CD8-positive, alpha-beta memory T cell (primary cell): ENCODE measurements around the gene SLC25A29. TPM values are rescaled to one million over a fixed set of nuclear protein-coding genes. Genes with fewer than 3 reads are reported as not detected.
A peak's percentile ranks its signal among the peaks of the same experiment; 100 is the strongest.

Source experiments
- CTCF ChIA-PET: fragments of 350-600 bp; sonication (Branson Sonifier 250); formaldehyde crosslinking; loops from one replicate; lab custom pipeline; 2021; ENCODE audit warnings: antibody characterized with exemption; lab: Charles Lee
- POLR2A ChIA-PET: fragments of 350-600 bp; sonication (Branson Sonifier 250); formaldehyde crosslinking; loops from one replicate; lab custom pipeline; 2021; ENCODE audit warnings: antibody characterized with exemption; lab: Charles Lee
- DNase-seq, 5 donors: peaks; one replicate each; pipeline versions ENCODE4 v3.0.0 to v3.0.0-alpha.2; 2020 to 2022; ENCODE audit warnings: mixed read lengths in 1 of 5
- H3K27ac ChIP-seq: one replicate; pipeline ENCODE4 v1.7.0; 2013; ENCODE audit warnings: low read depth, mild to moderate bottlenecking, low read length, moderate library complexity
- H3K27me3 ChIP-seq: 2 replicates; pipeline ENCODE4 v1.7.0; 2013; ENCODE audit warnings: low read length, mild to moderate bottlenecking; ENCODE audit not compliant: insufficient read depth, poor library complexity, severe bottlenecking
- H3K36me3 ChIP-seq: 2 replicates; pipeline ENCODE4 v1.7.0; 2013; ENCODE audit warnings: mild to moderate bottlenecking, low read length, moderate library complexity; ENCODE audit not compliant: insufficient read depth
- H3K4me1 ChIP-seq: 2 replicates; pipeline ENCODE4 v1.7.0; 2013; ENCODE audit warnings: mild to moderate bottlenecking, low read length, moderate library complexity; ENCODE audit not compliant: insufficient read depth
- H3K4me3 ChIP-seq: 2 replicates; pipeline ENCODE4 v1.7.0; 2013; ENCODE audit warnings: mild to moderate bottlenecking, low read length
- H3K9me3 ChIP-seq: 2 replicates; pipeline ENCODE4 v1.7.0; 2013; ENCODE audit warnings: mild to moderate bottlenecking, low read length
- H3K27ac Mint-ChIP-seq, 8 donors: one replicate each; pipeline ENCODE4 v1.8.0; 2020 to 2021; ENCODE audit warnings: mixed read lengths in 8 of 8, mild to moderate bottlenecking in 6 of 8, inconsistent platforms in 3 of 8, moderate library complexity in 3 of 8
- H3K27me3 Mint-ChIP-seq, 2 donors: one replicate each; pipeline ENCODE4 v1.8.0; 2020 to 2021; ENCODE audit warnings: mixed read lengths in 2 of 2, mild to moderate bottlenecking in 1 of 2, moderate library complexity in 1 of 2
- H3K36me3 Mint-ChIP-seq, 3 donors: one replicate each; pipeline ENCODE4 v1.8.0; 2020 to 2021; ENCODE audit warnings: mixed read lengths in 3 of 3, inconsistent platforms in 1 of 3, mild to moderate bottlenecking in 1 of 3
- H3K4me1 Mint-ChIP-seq, 3 donors: one replicate each; pipeline ENCODE4 v1.8.0; 2020 to 2021; ENCODE audit warnings: mixed read lengths in 3 of 3, inconsistent platforms in 1 of 3, mild to moderate bottlenecking in 1 of 3
- H3K4me3 Mint-ChIP-seq, 7 donors: one replicate each; pipeline ENCODE4 v1.8.0; 2020 to 2021; ENCODE audit warnings: mixed read lengths in 7 of 7, mild to moderate bottlenecking in 6 of 7, moderate library complexity in 4 of 7, inconsistent platforms in 2 of 7
- H3K9me3 Mint-ChIP-seq, 5 donors: one replicate each; pipeline ENCODE4 v1.8.0; 2020 to 2022; ENCODE audit warnings: mixed read lengths in 5 of 5, mild to moderate bottlenecking in 3 of 5, moderate library complexity in 2 of 5, inconsistent platforms in 1 of 5
- polyA plus RNA-seq: library from polyadenylated mRNA; unstranded; fragments of 300-500 nt; fragmentation: Illumina TruSeq; gene quantifications from one replicate; pipeline ENCODE4 v1.2.3, GENCODE V29; 2021
- total RNA-seq, 2 experiments: library from RNA; stranded (reverse); gene quantifications; one replicate each; pipeline ENCODE4 v1.2.3, GENCODE V29; 2021

Gene SLC25A29
- total and polyA plus RNA-seq, 3 experiments from 2014 or later = 7.0 to 10.5 (median 10.4) TPM

DNA sequence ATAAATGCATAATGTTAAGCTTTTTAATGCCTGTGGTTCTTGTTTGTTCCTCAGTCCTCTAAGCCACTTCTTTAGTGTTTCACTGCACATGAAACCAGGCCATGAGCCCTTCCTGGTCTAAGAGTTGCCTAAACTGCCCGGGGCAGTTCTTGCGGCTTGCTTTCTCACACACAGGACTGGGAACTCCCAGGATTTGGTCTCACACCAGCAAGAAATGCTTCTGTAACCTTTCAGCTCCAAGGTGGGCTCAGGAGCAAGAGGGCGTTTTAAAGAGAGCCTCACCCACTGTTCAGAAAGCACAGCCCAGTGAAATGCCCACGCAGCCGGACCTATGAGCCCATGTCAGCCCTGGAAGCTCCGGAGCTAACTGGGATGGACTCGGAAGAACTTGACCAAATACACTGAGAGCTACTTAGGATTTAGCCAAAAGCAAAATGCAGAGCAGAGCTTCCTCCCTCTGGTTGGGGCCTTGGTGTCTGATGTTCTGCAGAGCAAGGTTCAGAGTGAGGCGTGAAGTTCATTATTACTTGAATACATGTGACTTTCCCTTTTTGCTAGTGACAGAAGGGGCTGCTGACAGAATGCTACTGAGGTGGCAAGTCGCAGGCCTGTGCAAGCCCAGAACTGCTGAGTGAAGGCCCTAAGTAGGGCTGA is 23.4 kb downstream of the SLC25A29 start:
- H3K4me1 Mint-ChIP-seq = peaks cover 29 to 53% (median 35%) of the 10 kb centered on the region in 3 donors
- Histone ChIP-seq H3K4me1 (peaks cover 11% of the 10 kb centered on the region), H3K9me3 (no peaks in the 10 kb centered on the region), H3K4me3 (no peak overlapping the region), H3K36me3 (no peaks in the 10 kb centered on the region), H3K27me3 (no peaks in the 10 kb centered on the region), H3K27ac (no peak overlapping the region)
- H3K4me3 Mint-ChIP-seq = peak overlapping the region in 2 of 7 donors; percentile 52 to 61
- ChIA-PET CTCF (interaction anchor here (1.0 to 4.2 kb wide), 7 partner anchors 9 to 62 kb away, joined by 3 to 23 read pairs (median 4); no protein-coding TSS in a partner anchor), POLR2A (no interaction called here)
- peaks cover 0 to 26% (median 2%) of the 10 kb centered on the region in 3 donors for H3K36me3 Mint-ChIP-seq
- no peaks in the 10 kb centered on the region for H3K27me3 Mint-ChIP-seq
- H3K9me3 Mint-ChIP-seq = no peaks in the 10 kb centered on the region
- H3K27ac Mint-ChIP-seq = peak overlapping the region in 5 of 8 donors; percentile 34 to 82 (median 56)
- no peak for DNase-seq

DNA sequence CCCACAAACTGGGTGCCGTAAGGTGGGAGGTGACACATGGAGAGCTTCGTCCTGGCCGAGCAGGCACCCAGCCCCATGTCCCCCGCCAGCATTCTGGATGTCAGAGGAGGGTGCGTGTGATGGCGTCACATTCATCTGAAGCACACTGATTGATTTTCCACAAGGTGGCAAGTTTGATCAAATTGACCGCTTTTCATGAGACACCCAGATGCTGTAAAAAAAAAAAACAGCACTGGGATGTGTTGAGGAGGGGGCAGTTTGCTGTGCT is 24.2 kb downstream of the SLC25A29 start:
- no peaks in the 10 kb centered on the region for H3K9me3 Mint-ChIP-seq
- H3K27me3 Mint-ChIP-seq = no peaks in the 10 kb centered on the region
- Histone ChIP-seq H3K27ac (no peak overlapping the region), H3K4me3 (no peak overlapping the region), H3K9me3 (no peaks in the 10 kb centered on the region), H3K27me3 (no peaks in the 10 kb centered on the region), H3K36me3 (peaks cover 5% of the 10 kb centered on the region), H3K4me1 (peaks cover 11% of the 10 kb centered on the region)
- CTCF ChIA-PET = interaction anchor here (1.8 kb wide), 1 partner anchor 10 kb away, joined by 5 read pairs; no protein-coding TSS in a partner anchor
- H3K36me3 Mint-ChIP-seq = peaks cover 0 to 33% (median 2%) of the 10 kb centered on the region in 3 donors
- POLR2A ChIA-PET = no interaction called here
- DNase-seq = no peak
- H3K27ac Mint-ChIP-seq = peak overlapping the region in 3 of 8 donors; percentile 7 to 90 (median 72)
- peaks cover 32 to 60% (median 44%) of the 10 kb centered on the region in 3 donors for H3K4me1 Mint-ChIP-seq
- H3K4me3 Mint-ChIP-seq = no peak overlapping the region

DNA sequence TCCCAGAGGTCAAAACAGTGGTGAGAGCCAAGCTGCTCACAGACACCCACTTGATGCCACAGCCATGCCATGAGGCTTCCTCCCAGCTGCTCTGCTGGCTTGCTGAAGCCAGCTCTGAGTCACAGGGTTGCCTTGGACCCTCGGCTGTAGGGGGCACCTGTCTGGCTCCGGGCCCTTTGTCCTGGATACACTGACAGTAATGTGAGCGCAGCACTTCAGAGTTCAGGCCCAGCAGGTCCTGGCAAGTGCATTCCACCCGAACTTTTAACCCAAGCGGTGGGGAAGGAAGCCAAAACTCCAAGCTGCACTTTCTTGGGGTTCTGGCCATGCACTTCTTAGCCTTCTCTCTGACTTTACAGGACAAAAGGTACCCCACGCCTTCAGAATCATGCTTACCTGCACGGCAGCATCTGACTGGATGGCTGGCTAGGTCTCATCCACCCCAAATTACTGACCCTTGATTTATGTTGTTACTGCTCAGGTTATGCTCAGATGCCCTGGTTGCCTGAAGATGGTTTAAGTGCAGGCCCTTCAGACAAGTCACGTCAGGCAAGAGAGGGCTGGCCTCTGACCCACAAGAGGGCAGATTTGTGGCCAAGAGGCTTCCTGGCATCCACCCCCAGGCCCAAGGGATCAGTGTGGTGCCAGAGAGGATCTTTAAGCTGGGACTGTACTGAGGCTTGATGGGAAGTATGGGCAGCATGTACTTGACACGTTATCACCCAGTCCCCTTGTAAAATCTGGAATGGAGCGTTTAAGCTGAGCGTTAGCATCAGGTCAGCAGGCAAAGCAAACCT is 24.8 kb downstream of the SLC25A29 start:
- POLR2A ChIA-PET = no interaction called here
- H3K4me1 Mint-ChIP-seq = peaks cover 32 to 66% (median 44%) of the 10 kb centered on the region in 3 donors
- peaks cover 0 to 38% (median 4%) of the 10 kb centered on the region in 3 donors for H3K36me3 Mint-ChIP-seq
- Histone ChIP-seq H3K4me3 (no peak overlapping the region), H3K27ac (no peak overlapping the region), H3K9me3 (no peaks in the 10 kb centered on the region), H3K27me3 (no peaks in the 10 kb centered on the region), H3K4me1 (peaks cover 11% of the 10 kb centered on the region), H3K36me3 (peaks cover 9% of the 10 kb centered on the region)
- H3K27ac Mint-ChIP-seq = peak overlapping the region in 4 of 8 donors; percentile 3 to 90 (median 78)
- H3K27me3 Mint-ChIP-seq = no peaks in the 10 kb centered on the region
- no peak overlapping the region for H3K4me3 Mint-ChIP-seq
- CTCF ChIA-PET = interaction anchor here (1.1 kb wide), 1 partner anchor 33 kb away, joined by 4 read pairs; no protein-coding TSS in a partner anchor
- no peak for DNase-seq
- no peaks in the 10 kb centered on the region for H3K9me3 Mint-ChIP-seq

DNA sequence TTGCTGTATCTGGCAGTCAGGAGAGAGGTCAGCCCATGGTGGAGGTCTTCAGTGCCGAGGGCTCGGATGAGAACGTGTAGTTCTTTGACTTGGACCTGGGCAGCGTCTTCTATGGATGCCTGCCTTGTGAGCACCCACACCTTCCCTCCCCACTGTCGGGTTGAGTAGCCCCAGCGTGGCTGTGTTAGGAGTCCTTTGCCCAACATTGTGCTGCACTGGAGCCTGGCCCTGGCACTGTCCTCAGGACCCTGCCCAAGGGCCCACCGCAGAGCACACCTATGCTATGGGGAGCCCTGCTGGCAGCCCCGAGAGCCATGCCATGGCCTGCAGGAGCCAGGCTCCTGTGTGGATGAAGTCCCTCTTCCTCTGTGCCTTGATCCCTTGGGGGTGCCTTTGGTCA is 26.7 kb downstream of the SLC25A29 start:
- no peaks in the 10 kb centered on the region for H3K27me3 Mint-ChIP-seq
- no peak for DNase-seq
- CTCF ChIA-PET = interaction anchor here (1.1 to 1.2 kb wide), 2 partner anchors 11 to 39 kb away, joined by 3 read pairs; no protein-coding TSS in a partner anchor
- Histone ChIP-seq H3K9me3 (no peaks in the 10 kb centered on the region), H3K4me3 (no peak overlapping the region), H3K4me1 (peaks cover 7% of the 10 kb centered on the region), H3K27me3 (no peaks in the 10 kb centered on the region), H3K27ac (no peak overlapping the region), H3K36me3 (peaks cover 14% of the 10 kb centered on the region)
- no peaks in the 10 kb centered on the region for H3K9me3 Mint-ChIP-seq
- H3K4me3 Mint-ChIP-seq = no peak overlapping the region
- H3K4me1 Mint-ChIP-seq = peaks cover 41 to 79% (median 56%) of the 10 kb centered on the region in 3 donors
- peaks cover 0 to 54% (median 4%) of the 10 kb centered on the region in 3 donors for H3K36me3 Mint-ChIP-seq
- H3K27ac Mint-ChIP-seq = peak overlapping the region in 5 of 8 donors; percentile 10 to 62 (median 51)
- POLR2A ChIA-PET = no interaction called here

DNA sequence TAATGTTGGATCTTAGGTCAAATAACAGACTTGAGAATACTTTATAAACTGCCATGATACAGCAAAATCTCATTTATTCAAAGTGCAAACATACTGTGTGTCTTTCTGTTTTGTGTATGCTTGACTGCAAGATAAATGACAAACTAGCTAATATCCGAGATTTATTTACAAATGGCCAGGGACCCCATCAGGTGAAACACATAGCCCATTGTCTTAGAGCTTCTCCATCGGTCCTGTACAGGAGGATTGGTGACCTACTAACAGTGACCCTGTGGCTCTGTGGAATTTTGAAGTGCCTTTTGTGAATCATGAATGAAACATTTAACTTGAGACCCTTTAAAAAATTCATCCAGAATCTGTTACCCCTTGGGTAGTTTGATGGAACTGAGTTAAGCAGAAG is 27.1 kb downstream of the SLC25A29 start:
- H3K4me1 ChIP-seq = peaks cover 9% of the 10 kb centered on the region
- no peaks in the 10 kb centered on the region for H3K9me3 Mint-ChIP-seq
- peaks cover 14% of the 10 kb centered on the region for H3K36me3 ChIP-seq
- peaks cover 0 to 56% (median 4%) of the 10 kb centered on the region in 3 donors for H3K36me3 Mint-ChIP-seq
- ChIA-PET POLR2A (no interaction called here), CTCF (interaction anchor here (1.1 to 1.6 kb wide), 5 partner anchors 10 to 42 kb away, joined by 3 read pairs; no protein-coding TSS in a partner anchor)
- DNase-seq = no peak
- H3K27me3 ChIP-seq = no peaks in the 10 kb centered on the region
- H3K27ac ChIP-seq = no peak overlapping the region
- peak overlapping the region in 6 of 8 donors; percentile 29 to 76 (median 45) for H3K27ac Mint-ChIP-seq
- no peaks in the 10 kb centered on the region for H3K9me3 ChIP-seq
- H3K4me3 Mint-ChIP-seq = peak overlapping the region in 1 of 7 donors; percentile 27
- no peak overlapping the region for H3K4me3 ChIP-seq
- peaks cover 43 to 79% (median 57%) of the 10 kb centered on the region in 3 donors for H3K4me1 Mint-ChIP-seq
- H3K27me3 Mint-ChIP-seq = no peaks in the 10 kb centered on the region

DNA sequence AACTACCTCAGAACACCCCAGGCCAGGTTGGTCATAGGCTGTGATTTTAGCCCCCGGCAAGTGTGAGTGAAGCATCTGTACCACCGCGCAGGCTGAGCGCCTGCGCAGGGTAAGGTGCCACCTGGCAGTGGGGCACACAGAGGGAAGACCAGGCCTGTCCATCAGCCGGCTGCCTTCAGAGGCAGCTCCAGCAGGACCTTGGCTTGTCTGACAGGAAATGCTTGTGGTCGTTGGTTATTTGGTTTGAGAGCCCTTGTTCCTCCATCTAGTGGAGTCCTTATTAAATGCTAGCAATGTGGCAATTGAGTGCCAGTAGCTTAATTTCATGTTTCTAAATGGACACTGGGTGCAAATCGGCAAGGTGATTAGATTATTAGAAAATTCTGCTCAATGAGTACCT is 27.5 kb downstream of the SLC25A29 start:
- Histone ChIP-seq H3K27me3 (no peaks in the 10 kb centered on the region), H3K4me1 (peaks cover 14% of the 10 kb centered on the region), H3K36me3 (peaks cover 14% of the 10 kb centered on the region), H3K9me3 (no peaks in the 10 kb centered on the region), H3K4me3 (no peak overlapping the region), H3K27ac (no peak overlapping the region)
- H3K4me3 Mint-ChIP-seq = no peak overlapping the region
- DNase-seq = no peak
- CTCF ChIA-PET = interaction anchor here (1.1 to 1.6 kb wide), 5 partner anchors 10 to 42 kb away, joined by 3 read pairs; no protein-coding TSS in a partner anchor
- H3K27me3 Mint-ChIP-seq = no peaks in the 10 kb centered on the region
- no peaks in the 10 kb centered on the region for H3K9me3 Mint-ChIP-seq
- POLR2A ChIA-PET = no interaction called here
- peak overlapping the region in 6 of 8 donors; percentile 20 to 76 (median 45) for H3K27ac Mint-ChIP-seq
- H3K4me1 Mint-ChIP-seq = peaks cover 46 to 81% (median 61%) of the 10 kb centered on the region in 3 donors
- peaks cover 0 to 56% (median 4%) of the 10 kb centered on the region in 3 donors for H3K36me3 Mint-ChIP-seq

DNA sequence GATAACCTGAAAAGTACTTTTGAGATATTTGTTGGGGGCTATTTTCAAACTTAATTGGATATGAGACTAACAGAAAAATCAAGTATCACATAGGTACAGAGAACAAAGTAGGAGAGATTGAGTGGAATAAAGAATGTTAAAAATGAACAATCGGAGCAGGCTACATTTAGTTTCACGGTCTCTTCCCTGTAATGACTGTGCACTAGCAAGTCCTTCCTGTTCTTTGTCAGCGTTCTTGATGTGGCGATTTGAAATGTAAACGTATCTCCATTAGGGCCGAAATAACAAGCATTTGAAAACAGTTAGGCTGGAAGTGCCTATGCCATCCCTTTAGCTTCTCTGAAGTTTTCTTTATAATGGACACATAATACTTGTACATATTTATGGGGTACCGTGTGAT is 31.0 kb downstream of the SLC25A29 start:
- ChIA-PET POLR2A (no interaction called here), CTCF (interaction anchor here (1.2 kb wide), 1 partner anchor 23 kb away, joined by 3 read pairs; no protein-coding TSS in a partner anchor)
- H3K27me3 ChIP-seq = no peaks in the 10 kb centered on the region
- H3K4me1 Mint-ChIP-seq = peaks cover 46 to 90% (median 71%) of the 10 kb centered on the region in 3 donors
- peaks cover 0 to 49% (median 2%) of the 10 kb centered on the region in 3 donors for H3K36me3 Mint-ChIP-seq
- H3K36me3 ChIP-seq = peaks cover 14% of the 10 kb centered on the region
- H3K27ac Mint-ChIP-seq = peak overlapping the region; percentile 26 to 76 (median 52)
- no peaks in the 10 kb centered on the region for H3K27me3 Mint-ChIP-seq
- no peak overlapping the region for H3K27ac ChIP-seq
- DNase-seq = no peak
- H3K9me3 Mint-ChIP-seq = no peaks in the 10 kb centered on the region
- peaks cover 17% of the 10 kb centered on the region for H3K4me1 ChIP-seq
- no peak overlapping the region for H3K4me3 ChIP-seq
- H3K4me3 Mint-ChIP-seq = peak overlapping the region in 1 of 7 donors; percentile 23
- no peaks in the 10 kb centered on the region for H3K9me3 ChIP-seq
